HG03520 (cell line): ENCODE results near the gene ATP5F1D.

ENCODE experiments used
- ATAC-seq: cut with Tn5 transposase; IDR thresholded peaks from one replicate; pipeline ENCODE4 v1.9.1; 2021; ENCODE audit warnings: mild to moderate bottlenecking, moderate library complexity; ENCODE audit not compliant: unreplicated experiment

ATP5F1D gene

DNA sequence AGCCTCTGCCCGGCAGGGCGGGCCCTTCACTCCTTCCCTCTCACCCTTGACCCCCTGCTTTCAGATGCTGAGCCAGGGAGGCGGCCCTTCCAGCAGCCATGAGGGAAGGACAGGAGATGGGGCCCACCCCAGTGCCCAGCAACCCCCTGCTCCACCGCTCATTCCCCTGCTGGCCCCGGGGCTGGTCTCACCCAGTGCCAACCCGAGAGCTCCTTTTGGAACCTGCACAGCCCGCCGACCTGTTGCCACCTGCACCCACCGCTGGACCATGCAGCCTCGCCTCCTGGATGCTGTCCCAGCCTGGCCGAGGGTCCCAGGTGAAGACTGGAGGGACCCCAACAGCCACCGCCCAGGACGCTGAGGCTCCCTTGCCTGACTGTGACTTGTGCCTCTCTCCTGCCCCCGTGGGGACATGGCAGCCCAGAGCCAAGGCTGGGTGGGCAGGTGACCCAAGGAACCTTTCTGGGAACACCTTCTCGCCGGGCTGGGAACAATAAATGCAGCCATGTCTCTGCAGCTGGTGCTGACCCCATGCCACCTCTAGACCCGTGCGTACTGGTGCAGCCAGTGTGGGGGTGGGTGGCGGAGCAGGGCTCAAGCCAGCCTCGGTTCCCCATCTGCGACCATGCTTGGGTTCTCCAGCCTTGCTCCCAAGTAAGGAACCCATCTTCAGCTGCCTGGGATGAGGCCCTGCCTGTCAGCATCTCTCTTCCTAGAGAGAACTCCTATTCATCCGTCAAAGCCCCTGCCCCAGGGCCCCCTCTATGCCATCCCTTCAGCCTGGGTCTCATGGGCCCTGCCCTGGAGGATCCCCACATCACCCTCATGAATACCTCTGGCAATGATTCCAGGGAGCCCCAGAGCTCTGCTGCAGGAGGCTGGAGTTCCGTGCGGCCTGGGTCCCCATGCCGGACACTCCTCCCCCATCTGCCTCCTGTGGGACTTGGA lies 37.4 kb downstream of the ATP5F1D start:
- no peak for ATAC-seq

DNA sequence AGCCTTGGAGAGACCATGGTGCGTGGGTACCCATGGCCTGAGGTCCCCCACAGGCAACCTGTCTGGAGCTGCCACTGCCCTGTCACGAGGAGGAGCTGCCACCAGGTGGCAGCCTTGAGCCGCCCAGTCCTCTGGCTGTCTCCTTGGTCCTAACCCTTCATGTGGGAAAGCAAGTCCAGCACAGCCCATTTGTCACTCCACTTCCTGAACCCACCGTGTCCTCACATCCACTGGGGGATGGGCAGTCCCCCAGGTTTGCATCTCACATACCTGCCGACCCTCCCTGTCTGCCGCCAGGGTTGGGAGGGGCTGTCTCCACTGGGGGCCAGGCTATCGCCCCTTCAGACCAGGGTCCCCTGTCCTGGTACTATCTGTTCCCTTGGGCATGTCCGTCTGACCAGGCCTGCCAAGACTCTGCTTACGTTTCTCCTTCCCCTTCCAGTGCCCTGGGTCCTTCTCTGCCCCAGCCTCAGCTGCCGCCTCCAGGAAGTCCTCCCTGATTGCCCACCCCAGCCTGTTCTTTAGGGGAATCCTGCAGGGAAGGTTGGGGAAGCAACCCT lies 38.3 kb downstream of the ATP5F1D start:
- no peak for ATAC-seq

DNA sequence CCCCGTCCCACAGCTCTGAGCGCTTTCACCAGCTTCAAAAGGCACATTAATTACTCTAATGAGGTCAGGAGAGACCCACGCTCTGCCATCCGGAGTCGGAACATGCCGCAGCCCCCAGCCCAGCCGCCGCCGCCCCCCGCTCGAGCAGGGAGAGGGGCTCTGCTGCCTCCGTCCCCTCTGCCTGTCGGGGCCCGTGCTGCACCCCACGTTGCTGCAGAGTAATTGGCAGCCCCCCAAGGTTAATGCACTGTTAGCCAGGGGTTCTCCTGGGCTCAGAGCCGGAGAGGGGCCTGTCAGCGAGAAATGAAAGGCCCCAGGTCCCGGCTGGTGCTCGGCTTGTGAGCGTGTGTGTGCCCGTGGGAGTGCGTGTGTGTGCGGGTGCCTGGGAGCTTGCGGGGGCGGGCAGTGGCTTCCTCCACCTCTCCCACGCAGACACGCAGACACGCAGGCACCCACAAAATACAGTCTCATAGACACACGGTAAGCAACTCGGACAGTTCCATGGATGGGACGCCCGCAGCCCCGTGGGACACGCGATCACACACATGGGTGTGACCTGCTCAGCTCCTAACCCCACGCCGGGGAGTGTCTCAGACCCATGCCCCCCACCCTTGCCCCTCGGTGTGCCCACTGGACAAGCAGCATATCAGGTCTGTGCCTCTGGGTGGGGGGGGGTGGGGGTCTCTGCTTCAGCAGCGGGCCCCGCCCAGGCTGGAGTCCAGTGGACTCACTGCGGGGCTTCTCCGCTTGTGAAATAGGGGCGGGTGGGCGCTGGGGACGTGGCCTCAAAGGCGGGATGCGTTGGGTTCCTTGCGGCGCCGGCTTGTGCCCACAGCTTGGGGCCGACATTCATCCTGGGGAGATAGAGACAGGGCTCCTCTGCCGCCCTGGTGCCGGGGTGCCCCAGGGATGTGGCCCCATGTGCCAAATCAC lies 39.4 kb downstream of the ATP5F1D start:
- ATAC-seq, result no peak

DNA sequence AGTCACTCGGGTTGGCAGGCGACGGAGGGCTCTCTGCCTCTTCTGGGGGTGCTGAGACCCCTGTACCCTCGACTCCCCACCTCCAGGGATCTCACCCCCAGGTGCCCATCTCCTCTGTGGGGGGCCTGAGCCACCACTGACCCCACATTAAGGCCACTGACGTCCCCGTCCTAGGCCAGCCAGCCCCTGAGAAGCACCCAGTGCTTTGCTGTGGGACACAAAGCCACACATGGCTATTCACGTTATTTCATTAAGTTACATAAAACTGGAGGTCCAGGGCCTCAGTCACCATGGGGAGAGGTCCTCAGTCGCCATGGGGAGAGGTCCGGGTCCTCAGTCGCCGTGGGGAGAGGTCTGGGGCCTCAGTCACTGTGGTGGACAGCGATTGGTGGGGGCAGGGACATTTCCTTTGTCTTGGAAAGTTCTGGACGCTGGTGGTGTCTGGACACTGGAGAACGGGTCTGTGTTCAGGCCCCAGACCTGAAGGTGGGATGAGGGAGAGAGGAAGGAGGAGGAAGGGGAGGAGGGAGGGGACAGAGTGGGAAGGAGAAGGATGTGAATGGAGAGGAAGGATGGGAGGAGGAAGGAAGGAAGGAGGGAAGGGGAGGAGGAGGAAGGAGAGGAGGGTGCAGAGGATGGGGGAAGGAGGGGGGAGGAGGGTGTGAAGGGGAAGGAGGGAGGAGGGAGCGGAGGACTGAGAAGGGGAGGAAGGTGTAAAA lies 40.2 kb downstream of the ATP5F1D start:
- no peak for ATAC-seq

DNA sequence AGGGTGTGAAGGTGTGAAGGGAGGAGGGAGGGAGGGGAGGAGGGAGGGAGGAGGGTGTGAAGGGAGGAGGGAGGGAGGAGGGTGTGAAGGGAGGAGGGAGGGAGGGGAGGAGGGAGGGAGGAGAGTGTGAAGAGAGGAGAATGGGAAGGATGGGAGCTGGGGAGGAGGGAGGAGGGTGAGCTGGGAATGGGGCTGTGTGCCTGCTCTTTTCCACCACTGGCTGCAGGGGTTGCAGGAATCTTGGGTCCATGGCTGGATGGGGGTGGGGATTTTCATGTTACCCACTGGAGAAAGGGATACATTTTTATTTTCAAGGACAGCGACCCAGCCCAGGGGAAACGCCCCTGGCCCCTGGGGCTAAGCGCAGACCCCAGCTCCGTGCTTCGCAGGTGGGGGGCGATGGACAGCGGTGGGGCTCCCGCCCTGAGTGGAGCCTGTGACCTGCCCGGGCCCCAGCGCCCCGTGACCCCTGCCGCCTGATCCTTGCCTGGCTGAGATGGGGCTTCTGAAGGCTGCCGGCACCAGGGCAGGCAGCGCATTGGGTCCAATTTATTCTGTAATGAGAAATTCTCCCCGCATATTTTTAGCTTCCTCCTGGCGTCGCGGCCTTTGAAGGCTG lies 41.1 kb downstream of the ATP5F1D start:
- ATAC-seq, result no peak

DNA sequence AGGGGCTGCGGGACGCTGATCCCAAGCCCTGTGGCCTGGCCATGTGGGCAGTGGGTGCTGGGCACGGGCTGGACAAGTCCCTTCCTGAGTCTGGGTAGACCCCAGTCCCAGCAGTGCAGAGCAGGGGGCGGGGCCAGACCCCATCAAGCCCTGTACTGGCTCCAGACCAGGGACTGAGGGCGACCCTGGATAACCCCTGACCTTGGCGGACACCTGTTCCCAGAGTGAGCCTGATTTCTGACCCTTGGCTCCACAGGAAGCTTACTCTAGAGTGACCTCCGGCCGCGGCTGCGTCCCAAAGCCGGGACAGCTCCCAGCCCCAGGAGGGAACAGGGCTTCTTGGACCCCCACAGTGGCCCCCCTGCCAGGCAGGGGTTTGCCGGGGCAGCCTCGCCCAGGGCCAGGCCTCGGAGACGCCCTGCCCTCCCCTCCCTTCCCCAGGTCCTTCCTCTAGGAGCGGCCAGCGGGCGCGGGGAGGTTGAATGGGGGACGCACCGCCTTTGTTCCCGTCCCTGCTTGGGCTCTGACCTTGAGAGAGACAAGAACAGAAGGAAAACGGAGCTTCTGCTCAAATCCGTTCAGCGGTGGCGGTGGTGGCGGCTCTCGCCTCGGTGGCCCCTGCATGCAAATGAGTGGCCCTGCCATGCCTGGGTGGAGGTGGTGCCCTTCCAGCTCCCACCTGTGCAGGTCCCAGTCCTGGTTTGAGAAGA lies 41.8 kb downstream of the ATP5F1D start:
- no peak for ATAC-seq

DNA sequence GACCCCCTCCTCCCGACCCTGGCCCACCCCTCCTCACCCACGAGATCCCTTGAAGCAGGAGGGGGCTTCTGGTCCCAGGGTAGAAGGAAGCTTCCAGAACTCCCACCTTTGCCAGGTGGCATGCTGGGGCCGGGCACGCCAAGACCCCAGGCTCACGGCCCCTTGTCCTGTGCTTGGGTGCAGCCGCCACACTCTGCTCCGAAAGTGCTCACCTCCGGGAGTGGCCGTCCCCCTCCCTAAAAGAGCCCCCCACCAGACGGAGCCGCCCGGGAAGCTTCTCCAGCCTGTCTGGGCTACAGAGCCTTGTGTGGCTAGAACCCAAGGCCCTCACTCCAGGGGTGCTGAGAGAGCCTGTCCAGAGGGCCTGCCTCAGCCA lies 42.4 kb downstream of the ATP5F1D start:
- ATAC-seq, result no peak

DNA sequence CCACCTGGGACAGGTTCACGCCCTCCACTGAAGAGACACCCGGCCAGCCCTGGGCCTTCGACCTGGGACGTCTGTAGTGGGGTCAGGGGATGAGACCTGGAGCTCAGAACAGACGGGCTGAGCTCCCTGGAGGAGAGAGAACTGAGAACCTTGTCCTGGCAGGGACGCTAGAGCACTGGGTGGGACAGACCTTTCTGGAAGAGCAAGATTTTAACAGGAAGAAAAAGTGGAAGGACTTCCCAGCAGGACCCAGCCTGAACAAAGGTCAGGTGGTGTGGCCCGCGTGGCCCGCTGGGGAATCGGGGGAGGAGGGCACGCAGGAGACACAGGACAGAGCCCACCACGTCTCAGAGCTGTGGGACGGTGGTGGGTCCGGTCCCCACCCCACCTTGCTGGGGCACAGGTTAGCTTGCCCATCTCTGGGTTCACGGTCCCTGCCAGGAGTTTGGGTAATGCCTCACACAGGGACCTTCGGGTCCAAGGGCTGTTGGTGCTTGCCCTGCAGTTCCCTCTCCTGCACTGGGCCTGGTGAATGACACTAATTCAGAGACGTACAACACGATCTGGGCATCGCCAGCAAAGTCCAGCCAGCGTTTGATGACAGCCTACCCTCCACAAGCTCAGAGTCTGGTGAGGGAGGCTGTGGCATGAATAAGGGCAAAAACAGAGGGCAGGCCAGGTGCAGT lies 42.9 kb downstream of the ATP5F1D start:
- no peak for ATAC-seq

DNA sequence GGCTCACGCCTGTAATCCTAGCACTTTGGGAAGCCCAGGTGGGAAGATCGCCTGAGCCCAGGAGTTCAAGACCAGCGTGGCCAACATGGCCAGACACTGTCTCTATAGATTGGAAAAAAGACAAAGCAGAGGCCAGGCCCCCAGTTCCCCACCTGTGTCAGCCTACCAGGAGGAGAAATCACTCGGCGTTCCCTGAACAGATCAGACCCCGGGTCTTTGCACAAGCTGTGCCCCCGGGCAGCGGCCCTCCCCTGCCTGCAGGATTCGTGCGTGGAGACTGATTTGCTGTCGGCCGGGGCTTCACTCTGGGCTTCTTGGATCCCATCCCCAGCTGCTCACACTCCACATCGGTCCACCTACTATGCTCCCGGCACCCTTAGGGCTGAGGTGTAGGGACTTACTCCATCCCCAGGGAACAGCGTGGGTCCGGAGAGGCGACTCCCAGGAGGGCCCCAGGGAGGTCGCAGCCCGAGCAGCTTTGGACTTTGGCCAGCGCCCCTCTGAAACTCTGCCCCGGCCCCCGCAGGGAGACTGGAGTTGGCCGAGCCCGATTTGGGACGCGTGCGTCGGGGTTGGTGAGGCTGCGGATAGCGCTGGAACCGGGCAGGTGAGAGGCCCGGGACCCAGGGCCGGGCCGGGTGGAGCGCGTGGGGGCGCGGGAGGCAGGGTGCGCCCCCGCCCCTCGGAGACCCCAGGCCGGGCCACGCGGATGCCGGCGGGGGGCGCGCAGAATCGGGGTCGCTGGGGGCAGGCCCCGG lies 43.6 kb downstream of the ATP5F1D start:
- ATAC-seq, result no peak

DNA sequence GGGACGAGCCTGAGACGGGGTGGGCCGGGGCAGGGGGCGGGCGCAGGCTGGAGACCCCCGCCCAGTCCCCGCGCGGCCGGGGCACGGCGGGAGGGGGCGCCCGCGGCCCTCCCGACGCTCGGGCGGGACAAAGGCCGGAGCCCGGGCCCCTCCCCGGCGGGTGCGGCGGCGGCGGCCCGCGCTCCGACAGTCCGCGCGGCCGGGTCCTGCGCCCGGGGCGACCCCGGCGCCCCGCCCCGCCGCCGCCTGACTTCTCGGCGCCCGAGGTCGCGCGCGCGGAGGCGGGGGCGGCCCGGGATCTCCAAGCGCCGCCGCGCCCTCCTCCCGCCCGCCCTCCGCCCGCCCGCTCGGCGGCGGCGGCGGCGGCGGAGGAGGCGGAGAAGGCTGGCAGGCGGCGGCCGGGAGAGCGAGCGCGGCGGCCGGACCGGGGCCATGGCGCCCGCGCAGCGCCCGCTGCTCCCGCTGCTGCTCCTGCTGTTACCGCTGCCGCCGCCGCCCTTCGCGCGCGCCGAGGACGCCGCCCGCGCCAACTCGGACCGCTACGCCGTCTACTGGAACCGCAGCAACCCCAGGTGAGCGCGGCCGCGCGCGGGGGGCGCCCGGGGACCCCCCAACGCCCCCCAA lies 44.3 kb downstream of the ATP5F1D start, which contains the start of gene EFNA2:
Gene EFNA2 (plus strand): TSS at position 137 of the 624 bp plus-strand sequence. CDS start 296 bp downstream, at position 433.
- no peak for ATAC-seq

DNA sequence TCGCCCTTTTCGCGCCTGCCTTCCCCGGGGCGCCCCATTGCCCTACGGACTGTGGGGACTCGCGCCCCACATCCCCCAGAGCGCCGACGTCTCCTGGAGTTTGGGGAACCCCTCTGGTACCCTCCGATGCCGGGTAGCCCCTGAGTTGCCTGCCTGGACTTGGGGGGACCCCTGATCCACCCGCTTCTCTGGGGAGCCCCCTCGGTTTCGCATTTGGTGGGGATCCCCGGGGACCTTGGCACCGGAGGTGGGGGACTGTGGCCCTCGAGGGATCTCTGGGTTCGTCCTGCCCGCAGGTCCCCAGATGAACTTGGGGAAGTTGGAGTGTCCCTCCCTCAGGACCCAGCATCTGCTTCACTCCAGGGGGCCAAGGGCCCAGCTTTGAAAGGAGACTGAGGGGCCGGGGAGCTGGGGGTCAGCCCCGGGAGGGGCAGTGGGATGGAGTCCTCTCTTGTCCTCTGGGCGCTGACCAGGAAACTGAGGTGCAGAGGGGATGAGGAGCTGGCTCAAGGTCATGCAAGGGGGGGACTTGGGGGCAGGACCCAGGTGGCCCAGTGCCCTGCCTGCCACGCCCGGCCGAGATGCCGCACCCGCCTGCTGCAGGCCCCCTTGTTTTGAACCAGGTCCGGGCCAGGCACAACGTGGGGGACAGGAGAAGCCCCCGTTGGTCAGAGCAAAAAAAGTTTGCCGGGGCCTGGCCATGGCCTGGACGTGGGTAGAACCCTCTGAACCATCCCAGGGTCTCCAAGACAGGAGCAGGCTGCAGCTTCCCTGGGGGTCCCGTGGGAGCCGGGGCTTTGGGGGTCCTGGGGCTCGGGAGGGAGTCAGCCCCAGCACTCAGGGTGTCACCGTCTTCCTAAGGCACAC lies 45.2 kb downstream of the ATP5F1D start:
- no peak for ATAC-seq

DNA sequence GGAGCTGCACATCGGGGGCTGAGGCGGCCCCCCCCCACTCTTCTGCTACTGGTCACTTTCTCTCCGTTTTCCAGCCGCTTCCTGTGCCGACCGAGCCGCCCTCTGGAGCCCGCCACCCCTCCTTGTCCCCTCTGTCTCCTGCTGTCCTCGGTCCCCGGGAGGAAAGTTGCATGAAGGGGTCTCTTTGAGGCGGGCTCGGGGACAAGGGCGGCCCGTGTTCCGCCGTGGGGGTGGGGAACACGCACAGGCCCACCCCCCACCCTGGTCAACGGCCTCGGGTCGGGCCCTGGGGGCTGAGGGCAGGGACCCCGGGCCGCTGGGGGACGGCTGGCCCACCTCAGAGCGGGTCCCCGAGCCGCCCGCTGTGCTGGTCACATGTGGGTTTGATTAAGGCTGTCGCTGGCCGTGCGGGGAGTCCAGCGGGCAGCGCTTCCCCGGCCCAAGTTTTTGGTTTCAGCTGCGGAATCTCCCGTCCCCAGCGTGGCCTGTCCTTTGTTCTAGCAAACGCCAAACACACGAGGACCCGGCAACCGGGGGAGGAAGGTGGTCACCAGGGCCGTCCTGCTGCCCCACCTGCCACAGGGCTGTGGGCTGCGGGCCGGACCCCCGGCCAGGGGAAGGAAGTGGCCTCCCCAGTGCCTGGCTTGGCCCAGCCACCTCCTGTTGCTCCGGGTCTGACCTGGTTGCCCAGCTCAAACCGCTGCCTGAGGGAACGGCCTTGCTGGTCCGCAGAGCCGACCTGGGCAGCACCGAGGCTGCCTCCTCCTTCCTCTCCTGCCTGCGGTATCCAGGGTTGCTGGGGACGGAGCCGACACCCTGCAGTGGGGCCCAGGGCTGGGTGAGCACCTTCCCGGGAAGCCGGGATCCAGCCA lies 46.0 kb downstream of the ATP5F1D start:
- no peak for ATAC-seq

DNA sequence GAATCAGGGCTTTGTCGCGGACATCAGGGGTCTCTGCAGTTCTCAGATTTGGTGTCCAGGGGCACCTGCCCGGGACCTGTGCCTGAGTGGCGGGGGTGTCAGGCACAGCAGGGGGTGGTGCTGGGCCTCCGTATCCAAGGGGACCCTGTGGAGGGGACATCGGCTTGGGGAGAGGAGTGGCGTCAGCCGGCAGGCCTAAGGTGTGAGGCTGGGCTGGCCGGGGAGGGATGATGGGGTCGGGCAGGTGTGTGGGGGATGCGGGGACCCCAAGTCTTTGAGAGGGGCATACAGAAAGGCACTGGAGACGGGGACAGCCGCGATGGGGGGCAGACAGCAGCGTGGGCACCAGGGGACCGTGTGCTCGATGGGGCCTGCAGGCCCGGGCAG lies 46.7 kb downstream of the ATP5F1D start:
- ATAC-seq, result no peak

DNA sequence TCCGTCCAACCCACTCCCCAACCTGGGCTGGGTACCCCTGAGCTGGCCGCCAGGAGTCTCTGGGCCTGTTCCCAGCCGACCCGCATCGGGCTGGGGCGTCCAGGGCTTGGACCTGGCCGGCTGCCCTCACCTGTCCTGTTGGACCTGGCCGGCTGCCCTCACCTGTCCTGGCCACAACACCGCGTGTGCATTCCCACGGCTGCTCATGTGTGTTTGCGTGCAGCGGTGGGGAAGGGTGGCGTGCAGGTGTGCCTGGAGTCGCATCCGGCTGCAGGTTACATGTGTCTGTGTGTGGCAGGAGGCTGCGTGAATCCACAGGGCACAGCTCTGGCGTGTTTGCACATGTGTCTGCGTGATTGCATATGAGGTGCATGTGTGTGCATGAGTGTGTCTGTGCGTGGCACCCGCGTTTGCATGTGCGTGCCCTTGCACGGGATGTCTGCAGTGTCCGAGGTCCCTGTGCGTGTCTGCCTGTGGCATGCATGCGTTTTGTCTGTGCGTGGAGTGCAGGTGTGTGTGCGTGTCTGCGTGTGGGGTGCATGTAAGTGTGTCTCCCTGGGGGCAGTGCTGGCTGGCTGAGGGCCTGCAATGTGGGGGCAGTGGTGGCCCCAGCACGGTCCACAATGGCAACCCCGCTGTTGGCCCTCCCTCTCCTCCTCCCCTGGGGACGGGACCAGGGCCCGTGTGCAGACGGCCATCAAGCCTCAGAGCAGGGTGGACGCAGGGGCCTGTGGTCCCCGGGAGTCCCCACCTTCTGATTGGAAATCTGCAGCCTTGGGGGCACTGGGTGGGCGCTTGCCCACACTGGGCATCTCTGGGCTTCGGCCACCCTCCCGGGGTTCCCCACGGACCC lies 47.5 kb downstream of the ATP5F1D start:
- ATAC-seq, result no peak

DNA sequence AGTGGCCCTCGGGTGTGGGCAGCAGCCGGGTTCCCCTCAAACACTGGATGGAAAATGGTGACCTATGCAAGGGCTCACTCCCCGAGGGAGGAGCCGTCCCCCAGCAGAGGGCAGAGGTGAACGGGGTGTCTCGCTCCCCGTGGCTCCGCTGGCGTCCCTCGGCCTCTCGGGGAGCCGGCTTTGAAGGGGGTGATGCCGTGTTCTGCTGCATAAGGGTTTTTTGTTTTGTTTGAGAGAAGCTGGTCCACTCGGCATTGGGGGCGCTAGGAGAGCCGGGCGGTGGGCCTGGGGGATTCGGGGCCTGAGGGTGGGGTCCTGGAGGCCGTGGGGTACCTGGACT lies 48.1 kb downstream of the ATP5F1D start:
- no peak for ATAC-seq
